ENCODE data around the gene LMBR1.

Gene LMBR1

DNA sequence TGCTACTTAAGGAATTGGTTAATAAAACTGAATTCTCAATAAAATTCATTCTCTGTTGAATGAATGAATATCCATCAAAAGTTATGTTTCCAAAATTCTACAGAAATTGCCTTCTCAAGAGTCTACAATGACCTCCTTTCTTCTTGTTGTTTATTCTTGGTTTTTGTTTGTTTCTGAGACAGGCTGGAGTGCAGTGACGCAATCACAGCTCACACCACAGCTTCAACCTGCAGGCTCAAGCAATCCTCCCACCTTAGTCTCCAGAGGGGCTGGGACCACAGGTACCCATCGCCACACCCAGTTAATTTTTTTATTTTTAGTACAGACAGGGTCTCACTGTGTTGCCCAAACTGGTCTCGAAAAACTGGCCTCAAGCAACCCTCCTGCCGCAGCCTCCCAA is 97.6 kb downstream of the LMBR1 start:
- H3K27me3 ChIP-seq (ENCODE audit: insufficient read depth, low read length): no peaks in the 10 kb centered on the region
- no peaks in the 10 kb centered on the region for H3K79me2 ChIP-seq (ENCODE audit: control insufficient read depth, insufficient read depth, low read length, unreplicated experiment)
- no peaks in the 10 kb centered on the region for H3K4me1 ChIP-seq (ENCODE audit: control insufficient read depth, insufficient read depth, low read length, unreplicated experiment)
- no peak overlapping the region for H3K4me3 ChIP-seq (ENCODE audit: low read depth, low read length)
- H2AFZ ChIP-seq (ENCODE audit: low read length, unreplicated experiment): no peak overlapping the region
- H3K27ac ChIP-seq (ENCODE audit: low read depth, low read length): no peak overlapping the region
- H3K36me3 ChIP-seq (ENCODE audit: insufficient read depth, low read length): no peaks in the 10 kb centered on the region

DNA sequence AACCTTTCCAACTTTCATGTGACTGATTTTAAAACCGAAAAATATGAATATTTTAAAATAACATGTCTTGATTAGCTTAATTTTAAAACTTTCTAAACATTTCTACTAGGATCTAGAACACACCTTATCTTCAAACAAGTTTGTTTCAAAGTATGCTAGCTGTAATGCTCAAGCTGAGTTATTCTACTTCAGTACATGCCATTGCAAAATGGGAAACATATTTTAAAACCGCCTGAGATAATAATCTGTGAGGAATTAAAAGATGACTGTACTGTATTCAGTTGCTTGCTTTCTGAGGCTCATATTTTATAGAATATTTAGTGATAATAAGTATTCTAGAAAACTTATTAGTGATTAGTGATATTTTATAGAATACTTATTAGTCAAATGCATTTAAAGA is 99.6 kb downstream of the LMBR1 start:
- no peak overlapping the region for H3K4me3 ChIP-seq (ENCODE audit: low read depth, low read length)
- H3K79me2 ChIP-seq (ENCODE audit: control insufficient read depth, insufficient read depth, low read length, unreplicated experiment): no peaks in the 10 kb centered on the region
- no peaks in the 10 kb centered on the region for H3K36me3 ChIP-seq (ENCODE audit: insufficient read depth, low read length)
- no peaks in the 10 kb centered on the region for H3K27me3 ChIP-seq (ENCODE audit: insufficient read depth, low read length)
- H2AFZ ChIP-seq (ENCODE audit: low read length, unreplicated experiment): no peak overlapping the region
- no peak overlapping the region for H3K27ac ChIP-seq (ENCODE audit: low read depth, low read length)
- no peaks in the 10 kb centered on the region for H3K4me1 ChIP-seq (ENCODE audit: control insufficient read depth, insufficient read depth, low read length, unreplicated experiment)

DNA sequence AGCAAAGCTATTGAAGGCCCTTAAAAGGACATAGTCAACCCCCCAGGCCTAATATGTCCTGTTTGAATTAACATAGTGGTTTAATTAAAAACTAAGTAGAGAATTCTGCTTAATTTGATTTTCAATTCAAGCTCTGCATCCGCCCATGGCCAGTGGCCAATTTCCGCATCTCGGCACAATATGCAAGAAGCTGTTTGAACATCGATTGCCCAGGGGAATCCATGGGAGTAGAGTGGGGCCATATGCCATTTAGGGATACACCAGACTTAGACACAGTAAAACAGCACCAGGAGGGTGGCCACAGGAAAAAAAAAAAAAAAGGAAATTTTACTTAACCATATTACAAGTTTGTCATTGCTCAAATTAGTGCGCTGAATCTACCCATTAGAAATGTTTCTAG is 100.4 kb downstream of the LMBR1 start:
- Histone ChIP-seq H3K27ac (ENCODE audit: low read depth, low read length) (no peak overlapping the region), H3K27me3 (ENCODE audit: insufficient read depth, low read length) (no peaks in the 10 kb centered on the region), H3K79me2 (ENCODE audit: control insufficient read depth, insufficient read depth, low read length, unreplicated experiment) (no peaks in the 10 kb centered on the region), H2AFZ (ENCODE audit: low read length, unreplicated experiment) (no peak overlapping the region), H3K4me3 (ENCODE audit: low read depth, low read length) (no peak overlapping the region), H3K4me1 (ENCODE audit: control insufficient read depth, insufficient read depth, low read length, unreplicated experiment) (no peaks in the 10 kb centered on the region), H3K36me3 (ENCODE audit: insufficient read depth, low read length) (no peaks in the 10 kb centered on the region)

- H3K27ac ChIP-seq (ENCODE audit: low read depth, low read length): no peak overlapping the region
Measured at GRCh38 chr7:156791241-156791640, 101.7 kb downstream of the LMBR1 start.

DNA sequence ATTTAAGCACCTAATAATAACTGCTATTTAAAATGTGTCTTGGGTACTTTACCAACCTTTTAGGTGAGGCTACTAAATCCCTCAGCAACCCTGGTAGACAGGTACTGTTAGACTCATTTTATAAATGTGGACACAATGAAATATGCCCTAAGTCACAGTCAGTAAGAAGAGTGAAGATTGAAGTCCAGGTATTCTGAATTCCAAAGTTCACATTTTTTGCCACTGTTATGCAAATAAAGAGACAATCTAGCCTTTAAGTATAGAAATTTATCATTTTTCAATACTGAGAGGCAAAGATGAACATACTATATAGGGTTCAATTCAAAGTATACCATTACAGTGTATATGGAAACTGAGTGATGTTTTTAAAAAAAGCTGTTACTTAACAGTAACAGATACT is 102.7 kb downstream of the LMBR1 start:
- no peaks in the 10 kb centered on the region for H3K4me1 ChIP-seq (ENCODE audit: control insufficient read depth, insufficient read depth, low read length, unreplicated experiment)
- no peak overlapping the region for H2AFZ ChIP-seq (ENCODE audit: low read length, unreplicated experiment)

More at GRCh38 chr7:156791241-156791640, 101.7 kb downstream of the LMBR1 start:
- Histone ChIP-seq H3K4me3 (ENCODE audit: low read depth, low read length) (no peak overlapping the region), H3K79me2 (ENCODE audit: control insufficient read depth, insufficient read depth, low read length, unreplicated experiment) (no peaks in the 10 kb centered on the region), H3K36me3 (ENCODE audit: insufficient read depth, low read length) (no peaks in the 10 kb centered on the region), H2AFZ (ENCODE audit: low read length, unreplicated experiment) (no peak overlapping the region), H3K4me1 (ENCODE audit: control insufficient read depth, insufficient read depth, low read length, unreplicated experiment) (no peaks in the 10 kb centered on the region), H3K27me3 (ENCODE audit: insufficient read depth, low read length) (no peaks in the 10 kb centered on the region)

DNA sequence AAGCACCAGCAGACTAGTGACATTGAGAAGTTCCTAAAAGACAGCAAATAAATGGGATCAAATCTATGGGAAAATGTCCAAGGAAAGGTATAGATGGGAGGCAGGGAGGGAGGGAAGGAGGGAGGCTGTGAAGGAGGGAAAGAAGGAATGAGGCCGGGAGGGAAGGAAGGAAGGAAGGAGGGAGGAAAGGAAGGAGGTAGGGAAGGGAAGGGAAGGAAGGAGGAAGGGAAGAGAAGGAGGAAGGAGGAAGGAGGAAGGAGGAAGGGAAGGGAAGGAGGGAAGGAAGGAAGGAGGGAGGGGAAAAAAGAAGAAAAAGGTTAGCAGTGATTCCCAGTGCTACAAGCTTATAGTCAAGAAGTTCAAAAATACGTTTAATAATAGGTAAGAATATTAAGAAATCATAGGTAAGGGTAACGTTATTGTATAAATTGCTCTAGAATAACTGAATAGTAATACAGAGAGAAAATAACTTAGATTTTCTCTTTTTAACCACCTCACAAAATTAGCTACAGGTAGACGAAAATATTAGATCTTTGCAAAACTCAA is 106.9 kb downstream of the LMBR1 start:
- Histone ChIP-seq H3K27me3 (ENCODE audit: insufficient read depth, low read length) (no peaks in the 10 kb centered on the region), H3K27ac (ENCODE audit: low read depth, low read length) (no peak overlapping the region), H3K4me1 (ENCODE audit: control insufficient read depth, insufficient read depth, low read length, unreplicated experiment) (no peaks in the 10 kb centered on the region), H3K36me3 (ENCODE audit: insufficient read depth, low read length) (no peaks in the 10 kb centered on the region), H3K79me2 (ENCODE audit: control insufficient read depth, insufficient read depth, low read length, unreplicated experiment) (no peaks in the 10 kb centered on the region), H2AFZ (ENCODE audit: low read length, unreplicated experiment) (no peak overlapping the region), H3K4me3 (ENCODE audit: low read depth, low read length) (no peak overlapping the region)

More for the DNA sequence above, 102.7 kb downstream of the LMBR1 start:
- no peak overlapping the region for H3K27ac ChIP-seq (ENCODE audit: low read depth, low read length)
- no peaks in the 10 kb centered on the region for H3K27me3 ChIP-seq (ENCODE audit: insufficient read depth, low read length)
- no peak overlapping the region for H3K4me3 ChIP-seq (ENCODE audit: low read depth, low read length)
- no peaks in the 10 kb centered on the region for H3K79me2 ChIP-seq (ENCODE audit: control insufficient read depth, insufficient read depth, low read length, unreplicated experiment)
- H3K36me3 ChIP-seq (ENCODE audit: insufficient read depth, low read length): no peaks in the 10 kb centered on the region

DNA sequence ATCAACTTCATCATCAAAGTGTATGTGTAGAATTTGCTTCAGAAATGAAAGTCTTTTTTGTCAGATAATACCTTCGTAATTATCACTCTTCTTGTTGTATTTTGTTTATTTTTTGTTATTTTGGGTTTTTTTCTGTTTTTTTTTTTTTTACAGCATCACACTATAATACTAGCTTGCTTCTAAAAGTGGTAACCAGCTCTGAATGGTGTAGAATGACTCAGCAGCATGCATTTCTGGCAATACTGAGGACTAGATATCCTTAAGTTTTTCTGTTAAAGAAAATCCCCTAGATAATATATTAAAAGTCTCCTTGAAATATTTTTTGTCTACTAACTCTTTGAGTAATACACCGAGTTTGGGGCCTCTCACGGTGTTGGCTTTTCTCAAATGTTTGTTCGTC is 109.1 kb downstream of the LMBR1 start:
- no peak overlapping the region for H3K27ac ChIP-seq (ENCODE audit: low read depth, low read length)

DNA sequence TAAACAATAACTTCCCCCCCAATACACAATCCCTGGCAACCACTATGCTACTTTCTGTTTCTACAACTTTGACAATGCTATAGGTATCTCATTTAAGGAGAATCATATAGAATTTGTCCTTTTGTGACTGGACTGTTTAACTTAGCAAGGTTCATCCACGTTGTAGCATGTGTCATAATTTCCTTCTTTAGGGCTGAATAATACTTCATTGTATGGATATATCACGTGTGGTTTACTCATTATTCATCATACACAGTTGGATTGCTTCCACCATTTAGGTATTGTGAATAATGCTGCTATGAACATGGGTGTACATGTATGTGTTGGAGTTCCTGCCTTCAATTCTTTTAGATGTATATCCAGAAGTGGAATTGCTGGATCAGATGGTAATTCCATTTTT is 111.0 kb downstream of the LMBR1 start:
- Histone ChIP-seq H3K27ac (ENCODE audit: low read depth, low read length) (no peak overlapping the region), H2AFZ (ENCODE audit: low read length, unreplicated experiment) (no peak overlapping the region), H3K4me1 (ENCODE audit: control insufficient read depth, insufficient read depth, low read length, unreplicated experiment) (no peaks in the 10 kb centered on the region), H3K4me3 (ENCODE audit: low read depth, low read length) (no peak overlapping the region), H3K27me3 (ENCODE audit: insufficient read depth, low read length) (no peaks in the 10 kb centered on the region), H3K36me3 (ENCODE audit: insufficient read depth, low read length) (no peaks in the 10 kb centered on the region), H3K79me2 (ENCODE audit: control insufficient read depth, insufficient read depth, low read length, unreplicated experiment) (no peaks in the 10 kb centered on the region)

More for the DNA sequence above, 109.1 kb downstream of the LMBR1 start:
- Histone ChIP-seq H3K36me3 (ENCODE audit: insufficient read depth, low read length) (no peaks in the 10 kb centered on the region), H2AFZ (ENCODE audit: low read length, unreplicated experiment) (no peak overlapping the region), H3K27me3 (ENCODE audit: insufficient read depth, low read length) (no peaks in the 10 kb centered on the region), H3K4me3 (ENCODE audit: low read depth, low read length) (no peak overlapping the region), H3K79me2 (ENCODE audit: control insufficient read depth, insufficient read depth, low read length, unreplicated experiment) (no peaks in the 10 kb centered on the region), H3K4me1 (ENCODE audit: control insufficient read depth, insufficient read depth, low read length, unreplicated experiment) (no peaks in the 10 kb centered on the region)

DNA sequence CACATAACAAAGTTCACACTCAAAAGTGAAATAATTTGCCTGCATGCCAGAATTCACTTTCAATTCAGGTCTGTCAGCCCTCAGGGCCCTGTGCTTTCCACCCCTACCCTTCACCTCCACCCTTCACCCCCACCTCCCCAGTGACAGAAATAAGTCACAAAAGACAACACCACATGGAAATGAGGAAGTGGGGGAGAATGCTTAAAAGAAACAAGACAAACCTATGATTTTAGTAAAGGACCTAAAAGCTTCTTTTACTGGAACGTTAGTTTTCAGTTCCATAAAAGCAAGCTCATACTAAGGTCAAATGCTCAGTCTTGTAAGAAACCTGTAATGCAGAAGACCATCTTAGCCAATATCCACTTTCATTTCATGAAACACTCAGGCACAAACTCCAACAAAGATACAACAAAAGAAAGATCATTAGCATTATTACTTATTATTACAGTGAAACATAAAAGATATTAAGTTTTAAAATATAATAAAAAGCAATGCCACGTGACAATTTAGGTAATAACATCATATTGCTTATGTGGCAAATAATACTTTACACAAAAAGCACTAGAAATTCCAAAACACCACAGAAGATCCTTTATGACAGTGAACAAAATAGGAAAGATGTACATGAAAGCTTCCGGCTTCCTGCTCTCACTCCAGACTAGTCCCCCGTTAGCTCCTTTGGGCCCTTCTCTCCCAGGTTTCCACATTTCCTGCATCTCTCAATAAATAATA is 112.1 kb downstream of the LMBR1 start:
- Histone ChIP-seq H3K4me3 (ENCODE audit: low read depth, low read length) (no peak overlapping the region), H3K27ac (ENCODE audit: low read depth, low read length) (no peak overlapping the region), H2AFZ (ENCODE audit: low read length, unreplicated experiment) (no peak overlapping the region), H3K27me3 (ENCODE audit: insufficient read depth, low read length) (no peaks in the 10 kb centered on the region), H3K36me3 (ENCODE audit: insufficient read depth, low read length) (no peaks in the 10 kb centered on the region), H3K4me1 (ENCODE audit: control insufficient read depth, insufficient read depth, low read length, unreplicated experiment) (no peaks in the 10 kb centered on the region), H3K79me2 (ENCODE audit: control insufficient read depth, insufficient read depth, low read length, unreplicated experiment) (no peaks in the 10 kb centered on the region)

- H3K27me3 ChIP-seq (ENCODE audit: insufficient read depth, low read length): no peaks in the 10 kb centered on the region
- H2AFZ ChIP-seq (ENCODE audit: low read length, unreplicated experiment): no peak overlapping the region
- H3K27ac ChIP-seq (ENCODE audit: low read depth, low read length): no peak overlapping the region
- no peak overlapping the region for H3K4me3 ChIP-seq (ENCODE audit: low read depth, low read length)
- no peaks in the 10 kb centered on the region for H3K36me3 ChIP-seq (ENCODE audit: insufficient read depth, low read length)
- no peaks in the 10 kb centered on the region for H3K79me2 ChIP-seq (ENCODE audit: control insufficient read depth, insufficient read depth, low read length, unreplicated experiment)
- H3K4me1 ChIP-seq (ENCODE audit: control insufficient read depth, insufficient read depth, low read length, unreplicated experiment): no peaks in the 10 kb centered on the region
Measured at GRCh38 chr7:156778668-156779067, 114.3 kb downstream of the LMBR1 start.

DNA sequence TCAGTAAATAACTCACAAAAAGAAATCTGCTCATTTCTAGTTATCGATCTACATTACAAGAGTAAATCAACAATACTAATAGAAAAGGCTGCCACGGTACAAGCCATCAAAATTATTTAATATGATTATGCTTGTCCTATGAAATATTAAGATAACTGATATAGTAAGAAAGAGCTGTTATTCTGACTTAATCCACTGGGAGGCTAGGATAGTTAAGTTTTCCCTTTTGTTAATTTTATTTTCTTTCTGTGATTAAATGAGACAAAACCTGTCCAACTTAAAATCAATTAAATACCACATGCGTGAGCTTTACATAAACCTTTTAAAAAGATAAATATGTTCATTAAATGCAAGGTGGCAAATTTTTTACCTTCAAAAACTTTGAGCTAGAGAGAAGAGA is 114.8 kb downstream of the LMBR1 start:
- Histone ChIP-seq H3K4me3 (ENCODE audit: low read depth, low read length) (no peak overlapping the region), H3K36me3 (ENCODE audit: insufficient read depth, low read length) (no peaks in the 10 kb centered on the region), H3K4me1 (ENCODE audit: control insufficient read depth, insufficient read depth, low read length, unreplicated experiment) (no peaks in the 10 kb centered on the region), H3K27me3 (ENCODE audit: insufficient read depth, low read length) (no peaks in the 10 kb centered on the region), H2AFZ (ENCODE audit: low read length, unreplicated experiment) (no peak overlapping the region), H3K79me2 (ENCODE audit: control insufficient read depth, insufficient read depth, low read length, unreplicated experiment) (no peaks in the 10 kb centered on the region), H3K27ac (ENCODE audit: low read depth, low read length) (no peak overlapping the region)
